K562 (cell line): ENCODE data around the gene LSP1. TPM values are rescaled to one million over a fixed set of nuclear protein-coding genes. Genes with fewer than 3 reads are reported as not detected.

Experiments
- ATAC-seq: fragments of 200-7000 bp; cut with Tn5 transposase; 3 replicates; pipeline ENCODE4 v1.9.1; 2020; ENCODE audit warnings: moderate library complexity
- BruUV-seq: library from RNA; stranded (reverse); fragments of 400-500 nt; replicated peaks from 2 replicates; lab custom pipeline; 2021; lab: Mats Ljungman, UMichigan
- CTCF ChIA-PET: fragments of 300-600 bp; formaldehyde crosslinking; extraction: SDS; loops from one replicate; lab custom pipeline; 2021; ENCODE audit warnings: low intra/inter-chr PET ratio; lab: Yijun Ruan, JAX
- POLR2A ChIA-PET: fragments of 300-600, 350-650 bp; sonication (Branson Sonifier 250); formaldehyde crosslinking; extraction: SDS; loops from one replicate; lab custom pipeline; 2021; ENCODE audit warnings: antibody characterized with exemption, inconsistent platforms; lab: Yijun Ruan, JAX
- DNase-seq, 4 experiments: peaks; one replicate each; pipeline versions ENCODE4 v3.0.0 to v3.0.0-alpha.2; 2011 to 2018; ENCODE audit warnings: low spot score in 3 of 4, mixed read lengths in 3 of 4; ENCODE audit errors: extremely low read depth in 1 of 4
- FAIRE-seq: peaks from 2 replicates; lab custom pipeline; 2011; peaks lifted over from hg19 to GRCh38; lab: Jason Lieb, UNC
- H2AFZ ChIP-seq: 2 replicates; pipeline ENCODE4 v1.6.0; 2011; ENCODE audit warnings: low read depth, low read length, control low read depth, inconsistent platforms
- H3K27ac ChIP-seq: fragments of 200-600 bp; 3 replicates; pipeline ENCODE4 v1.8.0; 2011; ENCODE audit warnings: low read depth, mild to moderate bottlenecking, control low read depth, inconsistent platforms, low read length, moderate library complexity, mixed read lengths; ENCODE audit errors: extremely low read depth
- H3K27me3 ChIP-seq, 2 experiments: fragments of 300-600 bp in 1 of 2; 2 replicates in 1 of 2; 3 replicates in 1 of 2; pipeline versions ENCODE4 v1.6.0 to v1.8.0; 2011; ENCODE audit warnings: inconsistent platforms in 2 of 2, low read length in 2 of 2, mild to moderate bottlenecking in 1 of 2, mixed read lengths in 1 of 2, moderate library complexity in 1 of 2; ENCODE audit not compliant: control insufficient read depth in 2 of 2, insufficient read depth in 2 of 2
- H3K36me3 ChIP-seq: fragments of 300-600 bp; 3 replicates; pipeline ENCODE4 v1.8.0; 2011; ENCODE audit warnings: mild to moderate bottlenecking, low read length, inconsistent platforms; ENCODE audit not compliant: control insufficient read depth, insufficient read depth
- H3K4me1 ChIP-seq, 2 experiments: fragments of 200-600 bp in 1 of 2; replicated peaks in 1 of 2; 2 replicates in 1 of 2; 3 replicates in 1 of 2; pipeline versions ENCODE4 v1.5.1 to v1.8.0; 2011; ENCODE audit warnings: inconsistent platforms in 2 of 2, low read length in 2 of 2, mild to moderate bottlenecking in 1 of 2, mixed read lengths in 1 of 2, moderate library complexity in 1 of 2; ENCODE audit not compliant: control insufficient read depth in 2 of 2, insufficient read depth in 2 of 2
- H3K4me2 ChIP-seq: 2 replicates; pipeline ENCODE4 v1.6.1; 2011; ENCODE audit warnings: low read length, control low read depth, inconsistent platforms, mixed read lengths; ENCODE audit not compliant: insufficient read depth
- H3K4me3 ChIP-seq: fragments of 200-600 bp; sonication (generic), shearing (Covaris generic); 2 replicates; pipeline ENCODE4 v1.5.1; 2016; ENCODE audit warnings: control low read depth, inconsistent platforms
- H3K79me2 ChIP-seq: fragments of 200-600 bp; 3 replicates; pipeline ENCODE4 v1.8.0; 2011; ENCODE audit warnings: low read length, inconsistent platforms; ENCODE audit not compliant: control insufficient read depth, insufficient read depth
- H3K9ac ChIP-seq, 2 experiments: 2 replicates each; pipeline versions ENCODE4 v1.6.0 to v1.6.1; 2011; ENCODE audit warnings: low read depth in 2 of 2, low read length in 2 of 2, control low read depth in 1 of 2, inconsistent platforms in 1 of 2, mild to moderate bottlenecking in 1 of 2, mixed read lengths in 1 of 2; ENCODE audit not compliant: insufficient read depth in 1 of 2
- H3K9me1 ChIP-seq: one replicate; pipeline ENCODE4 v1.6.0; 2011; ENCODE audit warnings: inconsistent platforms, mild to moderate bottlenecking, low read length, moderate library complexity; ENCODE audit not compliant: control insufficient read depth, insufficient read depth
- H3K9me3 ChIP-seq: replicated peaks from 2 replicates; pipeline ENCODE4 v1.5.1; 2011; ENCODE audit warnings: low read depth, low read length, inconsistent platforms; ENCODE audit not compliant: control insufficient read depth, insufficient read depth
- H4K20me1 ChIP-seq: replicated peaks from 2 replicates; pipeline ENCODE4 v1.6.1; 2011; ENCODE audit warnings: low read length, inconsistent platforms, mixed read lengths; ENCODE audit not compliant: control insufficient read depth, insufficient read depth
- KAT8 ChIP-seq: fragments of 450-650 bp; IDR thresholded peaks from 2 replicates; pipeline ENCODE4 v1.6.1; 2016; ENCODE audit warnings: low read depth, mild to moderate bottlenecking
- MAX ChIP-seq: sonication (generic); formaldehyde crosslinking; IDR thresholded peaks from 2 replicates; pipeline ENCODE4 v1.9.0; 2022; ENCODE audit warnings: mild to moderate bottlenecking, missing genetic modification reagents
- MYNN ChIP-seq, 2 experiments: sonication (generic); formaldehyde crosslinking in 1 of 2; IDR thresholded peaks; 2 replicates each; pipeline versions ENCODE4 v1.5.0 to v1.6.1; 2016 to 2020; ENCODE audit warnings: antibody characterized with exemption in 1 of 2, missing genetic modification reagents in 1 of 2
- TEAD1 ChIP-seq, 2 experiments: fragments of 450-650 bp in 1 of 2; sonication (generic) in 1 of 2; formaldehyde crosslinking; IDR thresholded peaks; 2 replicates each; pipeline versions ENCODE4 v1.4.0 to v1.8.0; 2020 to 2022; ENCODE audit warnings: mild to moderate bottlenecking in 2 of 2, missing genetic modification reagents in 1 of 2
- TRIM28 ChIP-seq: fragments of 450-650 bp; IDR thresholded peaks from 2 replicates; pipeline ENCODE4 v1.6.1; 2017
- ZBTB43 ChIP-seq: sonication (generic); formaldehyde crosslinking; IDR thresholded peaks from 2 replicates; pipeline ENCODE4 v1.8.0; 2023; ENCODE audit warnings: mild to moderate bottlenecking, missing genetic modification reagents
- WGBS: fragments of 100-300 bp; shearing (Covaris generic); methylation state at CpG from one replicate; pipeline ENCODE4 v1.1.6; 2016; ENCODE audit warnings: low coverage, mixed read lengths; ENCODE audit not compliant: insufficient coverage; ENCODE audit errors: missing lambda C conversion rate; 5-methylcytosine and 5-hydroxymethylcytosine counted together
- in situ Hi-C: fragments of 300-500 bp; cut with MboI; formaldehyde crosslinking; loops from 4 replicates; pipeline ENCODE4 v1.15.0; 2018; ENCODE audit warnings: inconsistent platforms, mixed read lengths
- intact Hi-C: fragments of 100-400 bp; cut with micrococcal nuclease; formaldehyde crosslinking; loops from 2 replicates; pipeline ENCODE4 v1.14.2; 2022
- polyA plus RNA-seq, 8 experiments: library from polyadenylated mRNA; depleted of rRNA in 4 of 8; stranded (reverse) in 5 of 8; unstranded in 3 of 8; fragments of >200 nt; fragmentation: Nextera tagmentation in 2 of 8; fragmentation: Illumina TruSeq in 1 of 8; extraction: Ambion mirVana in 2 of 8; extraction: Trizol in 1 of 8; gene quantifications; 2 replicates each; pipeline versions ENCODE4 v1.2.1 to v1.2.3, GENCODE V29; 2011 to 2014; ENCODE audit warnings: inconsistent platforms in 1 of 8, missing spikeins in 1 of 8
- total RNA-seq, 7 experiments: library from RNA; depleted of rRNA in 6 of 7; stranded (reverse); fragments of >200 nt in 6 of 7; fragmentation: Illumina TruSeq in 2 of 7; extraction: Trizol in 2 of 7; gene quantifications; 2 replicates each; pipeline versions ENCODE4 v1.2.1 to v1.2.3, GENCODE V29; 2011 to 2021; ENCODE audit warnings: low replicate concordance in 1 of 7

The LSP1 gene
- total and polyA plus RNA-seq, 9 of the 15 experiments (the other 6 are each of a cell fraction or from before 2014, with no cell fraction given): 0.08 to 2.9 (median 0.65) TPM; not detected in 2

GRCh38 chr11:1848640-1849430, 4.0 kb upstream of the LSP1 start:
- ChIA-PET POLR2A (interaction anchor here (0.6 to 0.9 kb wide), 2 partner anchors 12 to 42 kb away, joined by 3 to 4 read pairs; no protein-coding TSS in a partner anchor), CTCF (no interaction called here)
- 5% methylated on average over 18 of the region's 19 CpGs for WGBS
- intact Hi-C loops: no loop called here
- ATAC-seq (no peak), DNase-seq (no peak), FAIRE-seq (no peak)
- TF ChIP-seq TRIM28 (no peak), TEAD1 (CRISPR knock-in tag; IDR thresholded peaks at IDR 0.05) (no peak)
- in situ Hi-C loops: no loop called here
- no peak overlapping the region for H3K4me3 ChIP-seq
- no peaks in the 10 kb centered on the region for H3K9me1 ChIP-seq
- H3K9ac ChIP-seq: no peak overlapping the region
- H3K36me3 ChIP-seq: no peaks in the 10 kb centered on the region
- no peaks in the 10 kb centered on the region for H3K79me2 ChIP-seq
- H4K20me1 ChIP-seq: no peaks in the 10 kb centered on the region
- peaks cover 9 to 41% of the 10 kb centered on the region in 2 experiments; a peak in 4 of 5 replicates for H3K4me1 ChIP-seq
- H3K27me3 ChIP-seq: peaks cover 26 to 72% of the 10 kb centered on the region in 2 experiments; a peak in 4 of 5 replicates
- H2AFZ ChIP-seq: no peak overlapping the region
- H3K9me3 ChIP-seq: no peaks in the 10 kb centered on the region
- no peak overlapping the region for H3K4me2 ChIP-seq
- no peak overlapping the region for H3K27ac ChIP-seq
- BruUV-seq: no TSS peak

- Histone ChIP-seq H2AFZ (no peak overlapping the region), H3K27ac (no peak overlapping the region), H3K4me2 (no peak overlapping the region), H3K9me3 (no peaks in the 10 kb centered on the region), H3K36me3 (no peaks in the 10 kb centered on the region), H3K27me3 (peaks cover 27 to 82% of the 10 kb centered on the region in 2 experiments; a peak in 4 of 5 replicates), H3K4me3 (no peak overlapping the region), H4K20me1 (peaks cover 3% of the 10 kb centered on the region), H3K9me1 (no peaks in the 10 kb centered on the region), H3K4me1 (peaks cover 0 to 21% of the 10 kb centered on the region in 2 experiments; a peak in 2 of 5 replicates), H3K9ac (no peak overlapping the region), H3K79me2 (no peaks in the 10 kb centered on the region)
- FAIRE-seq: no peak
- intact Hi-C loops (no loop called here), in situ Hi-C loops (loop anchor here (10.0 kb wide), 1 partner anchor 303 kb away; no protein-coding TSS in a partner anchor)
- DNase-seq: no peak
- POLR2A ChIA-PET: no interaction called here
- no peak for ATAC-seq
- BruUV-seq: no TSS peak
- WGBS: 3% methylated on average over 21 of the region's 21 CpGs
- CTCF ChIA-PET: no interaction called here
- TF ChIP-seq MYNN (IDR thresholded peaks at IDR 0.05) (no peak), MYNN (CRISPR knock-in tag; IDR thresholded peaks at IDR 0.05) (no peak), KAT8 (no peak), MAX (CRISPR knock-in tag) (0 out of 2 replicates have a peak, but pooled peaks have one; percentile 30), ZBTB43 (no peak)
These were observed 1.3 kb upstream of the LSP1 start for GRCh38 chr11:1851468-1852180.
